Measurements from ENCODE around the gene MS4A4E. TPM values are rescaled to one million over a fixed set of nuclear protein-coding genes. Genes with fewer than 3 reads are reported as not detected.
A peak's percentile ranks its signal among the peaks of the same experiment; 100 is the strongest.
"Not testable (repeated sequence)": the region's sequence is repeated elsewhere in the genome, so short reads cannot be mapped to it uniquely, and the experiment has no call there.

MS4A4E gene
- total RNA-seq = 1 to 10 TPM in 1 of 4 donors, under 1 TPM in 2, not detected in 1; 0.60 to 5.1 (median 0.98) TPM

DNA sequence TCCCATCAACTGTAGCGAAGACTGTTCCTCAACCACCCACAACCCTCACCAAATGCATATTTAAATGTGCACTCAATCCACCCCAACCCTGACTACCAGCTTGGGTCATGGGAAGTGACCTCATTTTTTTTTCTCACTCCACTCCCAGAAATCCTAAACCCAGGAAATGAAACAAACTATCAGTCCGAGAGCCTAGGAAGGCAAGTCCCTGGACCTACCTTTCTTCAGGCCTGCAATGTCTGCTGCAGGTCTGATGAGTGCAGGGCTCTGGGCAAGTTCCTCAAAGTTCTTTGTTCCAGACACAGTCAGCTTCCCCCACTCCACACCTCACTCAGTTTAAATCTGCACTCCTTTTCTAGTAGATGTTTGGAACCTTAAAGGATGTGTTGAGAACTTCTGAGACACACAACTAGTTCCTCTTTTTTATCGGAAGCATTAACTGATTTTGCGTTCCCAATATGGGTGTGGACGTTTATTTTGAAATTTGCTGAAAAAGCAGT lies at the start of gene MS4A4E:
MS4A4E (minus strand) TSS at position 398 of the 500 bp plus-strand sequence. CDS start 13,082 bp downstream, outside the sequence.
- 69% methylated on average over 5 of the region's 5 CpGs for WGBS
- Histone ChIP-seq H3K27ac (peak within 1 kb of the TSS; percentile 33), H3K4me3 (peak within 1 kb of the TSS; percentile 16), H3K4me1 (no peaks in the 10 kb centered on the region), H3K9me3 (peaks cover 4% of the 10 kb centered on the region), H3K27me3 (no peaks in the 10 kb centered on the region), H3K36me3 (no peaks in the 10 kb centered on the region)
- no peak for DNase-seq (ENCODE audit: low spot score in 2 of 2)
- no peak for TF ChIP-seq POLR2A (IDR thresholded peaks at IDR 0.05)
- TF ChIP-seq POLR2AphosphoS5 (IDR thresholded peaks at IDR 0.05) = no peak
- no peak for TF ChIP-seq EP300 (IDR thresholded peaks at IDR 0.05)
- TF ChIP-seq, protein P1, sequence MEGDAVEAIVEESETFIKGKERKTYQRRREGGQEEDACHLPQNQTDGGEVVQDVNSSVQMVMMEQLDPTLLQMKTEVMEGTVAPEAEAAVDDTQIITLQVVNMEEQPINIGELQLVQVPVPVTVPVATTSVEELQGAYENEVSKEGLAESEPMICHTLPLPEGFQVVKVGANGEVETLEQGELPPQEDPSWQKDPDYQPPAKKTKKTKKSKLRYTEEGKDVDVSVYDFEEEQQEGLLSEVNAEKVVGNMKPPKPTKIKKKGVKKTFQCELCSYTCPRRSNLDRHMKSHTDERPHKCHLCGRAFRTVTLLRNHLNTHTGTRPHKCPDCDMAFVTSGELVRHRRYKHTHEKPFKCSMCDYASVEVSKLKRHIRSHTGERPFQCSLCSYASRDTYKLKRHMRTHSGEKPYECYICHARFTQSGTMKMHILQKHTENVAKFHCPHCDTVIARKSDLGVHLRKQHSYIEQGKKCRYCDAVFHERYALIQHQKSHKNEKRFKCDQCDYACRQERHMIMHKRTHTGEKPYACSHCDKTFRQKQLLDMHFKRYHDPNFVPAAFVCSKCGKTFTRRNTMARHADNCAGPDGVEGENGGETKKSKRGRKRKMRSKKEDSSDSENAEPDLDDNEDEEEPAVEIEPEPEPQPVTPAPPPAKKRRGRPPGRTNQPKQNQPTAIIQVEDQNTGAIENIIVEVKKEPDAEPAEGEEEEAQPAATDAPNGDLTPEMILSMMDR (IDR thresholded peaks at IDR 0.05) = no peak

DNA sequence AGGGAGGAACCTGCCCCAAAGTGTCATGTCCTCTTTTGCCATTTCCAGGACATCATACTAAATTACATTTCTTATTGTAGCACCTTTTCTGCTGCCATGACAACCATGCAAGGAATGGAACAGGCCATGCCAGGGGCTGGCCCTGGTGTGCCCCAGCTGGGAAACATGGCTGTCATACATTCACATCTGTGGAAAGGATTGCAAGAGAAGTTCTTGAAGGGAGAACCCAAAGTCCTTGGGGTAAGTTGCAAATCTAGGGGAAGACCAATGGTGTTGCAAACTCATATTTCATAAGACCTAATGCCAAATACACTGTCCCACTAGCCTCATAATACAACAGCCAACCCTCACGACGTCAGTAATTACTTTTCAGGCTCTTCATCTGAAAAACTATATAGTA lies 49.2 kb upstream of the MS4A4E start:
- no peak overlapping the region for H3K4me3 ChIP-seq
- peaks cover 3% of the 10 kb centered on the region for H3K9me3 ChIP-seq
- no peaks in the 10 kb centered on the region for H3K4me1 ChIP-seq
- TF ChIP-seq POLR2A (IDR thresholded peaks at IDR 0.05) = no peak
- no peak for TF ChIP-seq POLR2AphosphoS5 (IDR thresholded peaks at IDR 0.05)
- no peak for TF ChIP-seq EP300 (IDR thresholded peaks at IDR 0.05)
- TF ChIP-seq, protein P1 (IDR thresholded peaks at IDR 0.05) = no peak
- H3K27me3 ChIP-seq = no peaks in the 10 kb centered on the region
- no peaks in the 10 kb centered on the region for H3K36me3 ChIP-seq
- WGBS = 98% methylated on average over 2 of the region's 2 CpGs
- no peak overlapping the region for H3K27ac ChIP-seq
- DNase-seq (ENCODE audit: low spot score in 2 of 2) = no peak

DNA sequence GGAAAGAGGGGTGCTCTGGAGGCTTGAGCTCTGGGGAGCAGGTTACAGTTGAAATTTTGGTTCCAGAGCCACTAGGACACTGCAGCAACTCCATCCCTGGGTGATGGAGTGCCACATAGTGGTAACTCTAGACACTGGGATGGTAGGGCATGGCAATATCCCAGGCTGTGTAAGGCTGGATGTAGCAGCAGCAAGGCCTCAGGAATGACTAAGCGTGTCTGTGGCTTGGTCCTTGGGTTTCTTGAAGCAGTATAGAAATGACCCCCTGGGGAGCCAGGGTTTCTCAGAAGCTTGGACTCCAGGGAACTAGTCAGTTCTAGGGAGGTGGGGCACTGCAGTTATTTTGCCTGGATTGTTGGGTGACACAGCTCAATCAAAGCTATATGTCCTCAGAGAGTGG lies 45.6 kb upstream of the MS4A4E start:
- H3K4me1 ChIP-seq = no peaks in the 10 kb centered on the region
- H3K9me3 ChIP-seq = peaks cover 3% of the 10 kb centered on the region
- 100% methylated on average over 1 of the region's 1 CpG for WGBS
- no peak overlapping the region for H3K27ac ChIP-seq
- TF ChIP-seq POLR2A (IDR thresholded peaks at IDR 0.05) (no peak), POLR2AphosphoS5 (IDR thresholded peaks at IDR 0.05) (no peak), EP300 (IDR thresholded peaks at IDR 0.05) (no peak)
- TF ChIP-seq, protein P1 (IDR thresholded peaks at IDR 0.05) = no peak
- H3K36me3 ChIP-seq = no peaks in the 10 kb centered on the region
- no peaks in the 10 kb centered on the region for H3K27me3 ChIP-seq
- DNase-seq (ENCODE audit: low spot score in 2 of 2) = no peak
- H3K4me3 ChIP-seq = no peak overlapping the region

DNA sequence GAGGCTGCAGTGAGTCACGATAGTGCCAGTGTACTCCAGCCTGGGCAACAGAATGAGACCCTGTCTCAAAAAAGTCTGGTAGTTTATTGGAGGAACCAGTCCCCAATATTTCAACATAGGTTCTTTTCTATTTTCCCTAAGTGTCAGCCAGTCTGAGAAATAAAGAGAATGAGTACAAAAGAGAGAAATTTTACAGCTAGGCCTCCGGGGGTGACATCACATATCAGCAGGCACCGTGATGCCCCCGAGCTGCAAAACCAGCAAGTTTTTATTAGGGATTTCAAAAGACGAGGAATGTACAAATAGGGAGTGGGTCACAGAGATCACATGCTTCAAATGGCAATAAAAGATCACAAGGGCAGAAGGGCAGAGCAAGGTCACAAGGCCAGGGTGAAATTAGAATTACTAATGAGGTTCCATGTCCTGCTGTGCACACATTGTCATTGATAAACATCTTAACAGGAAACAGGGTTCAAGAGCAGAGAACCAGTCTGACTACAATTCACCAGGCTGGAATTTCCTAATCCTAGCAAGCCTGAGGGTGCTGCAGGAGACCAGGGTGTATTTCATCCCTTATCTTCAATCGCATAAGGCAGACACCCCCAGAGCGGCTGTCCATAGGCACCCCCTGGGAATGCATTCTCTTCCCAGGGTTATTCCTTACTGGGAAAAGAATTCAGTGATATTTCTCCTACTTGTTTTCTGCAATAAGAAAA lies 42.6 kb upstream of the MS4A4E start:
- H3K4me1 ChIP-seq; H3K36me3 ChIP-seq; H3K9me3 ChIP-seq; H3K27me3 ChIP-seq; DNase-seq (ENCODE audit: low spot score in 2 of 2); H3K27ac ChIP-seq; H3K4me3 ChIP-seq: not testable (repeated sequence)
- WGBS = 45% methylated on average over 7 of the region's 7 CpGs

DNA sequence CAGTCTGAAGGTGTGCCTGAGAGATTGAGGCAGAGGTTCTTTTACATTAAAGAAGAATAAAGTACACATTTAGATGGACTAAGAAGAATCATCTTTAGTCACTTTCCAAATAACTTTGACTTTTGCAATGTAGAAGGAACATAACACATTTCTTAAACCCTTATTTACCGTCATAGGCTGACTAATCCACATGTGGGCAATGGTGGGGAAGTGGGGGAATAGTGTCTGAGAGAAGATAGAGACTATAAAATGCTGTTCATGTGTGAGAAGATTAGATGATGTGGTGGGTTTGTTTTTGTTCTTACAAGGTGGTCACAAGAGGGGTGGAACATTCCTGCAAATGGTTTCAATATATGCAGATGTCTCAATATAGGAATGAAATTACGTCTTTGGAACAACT lies 39.3 kb upstream of the MS4A4E start:
- H3K27me3 ChIP-seq = no peaks in the 10 kb centered on the region
- TF ChIP-seq EP300 (IDR thresholded peaks at IDR 0.05) = no peak
- TF ChIP-seq POLR2AphosphoS5 (IDR thresholded peaks at IDR 0.05) = no peak
- TF ChIP-seq POLR2A (IDR thresholded peaks at IDR 0.05) = no peak
- TF ChIP-seq, protein P1 (IDR thresholded peaks at IDR 0.05) = no peak
- H3K27ac ChIP-seq = no peak overlapping the region
- H3K4me1 ChIP-seq = no peaks in the 10 kb centered on the region
- no peaks in the 10 kb centered on the region for H3K9me3 ChIP-seq
- DNase-seq (ENCODE audit: low spot score in 2 of 2) = no peak
- no peak overlapping the region for H3K4me3 ChIP-seq
- 76% methylated on average over 2 of the region's 2 CpGs for WGBS
- no peaks in the 10 kb centered on the region for H3K36me3 ChIP-seq

Measured in suprapubic skin (tissue), 4 donors.